ENCODE measurements around the gene ADGRB3. TPM values are rescaled to one million over a fixed set of nuclear protein-coding genes. Genes with fewer than 3 reads are reported as not detected.

Gene ADGRB3
- total and polyA plus RNA-seq, 2 donors (not counting 1 experiment from before 2014, with no cell fraction given), result not detected

- H3K9ac ChIP-seq (ENCODE audit: low read length), result no peak overlapping the region
- CTCF ChIA-PET, result no interaction called here
- H3K9me3 ChIP-seq (ENCODE audit: control extremely low read depth in 1 of 3, control insufficient read depth in 2 of 3, insufficient read depth in 1 of 3, low read length in 2 of 3), result no peaks in the 10 kb centered on the region
- H4K20me1 ChIP-seq (ENCODE audit: control insufficient read depth, insufficient read depth, low read length, poor library complexity, severe bottlenecking), result no peaks in the 10 kb centered on the region
- H3K9me3 Mint-ChIP-seq (ENCODE audit: insufficient read depth), result no peaks in the 10 kb centered on the region
- ATAC-seq (ENCODE audit: low read depth), result no peak
- no peak overlapping the region for H3K4me3 Mint-ChIP-seq
- H3K27ac Mint-ChIP-seq, result no peak overlapping the region
- intact Hi-C loops (cut with micrococcal nuclease), result no loop called here
- no peaks in the 10 kb centered on the region for H3K4me1 Mint-ChIP-seq
- no peak overlapping the region for H3K4me2 ChIP-seq (replicated peaks; ENCODE audit: low read depth, low read length, poor library complexity, severe bottlenecking)
- no peaks in the 10 kb centered on the region for H3K27me3 Mint-ChIP-seq
- H3K79me2 ChIP-seq (ENCODE audit: control insufficient read depth, insufficient read depth, low read length), result no peaks in the 10 kb centered on the region
- no peak for TF ChIP-seq EZH2 (IDR thresholded peaks at IDR 0.05; ENCODE audit: borderline replicate concordance, insufficient read depth, low read depth, low read length, poor library complexity, severe bottlenecking)
- no peak for TF ChIP-seq CTCF (IDR thresholded peaks at IDR 0.05)
- no peaks in the 10 kb centered on the region for H3K36me3 ChIP-seq (replicated peaks in 1 of 2; ENCODE audit: control extremely low read depth in 1 of 2, control insufficient read depth in 1 of 2, extremely low read depth in 1 of 2, insufficient read depth in 2 of 2, low read length in 1 of 2)
- no peak overlapping the region for H3K27ac ChIP-seq (ENCODE audit: low read length in 2 of 2)
- no peak overlapping the region for H2AFZ ChIP-seq (ENCODE audit: insufficient read depth, low read depth, low read length, poor library complexity, severe bottlenecking)
- POLR2A ChIA-PET, result no interaction called here
- H3K4me1 ChIP-seq (ENCODE audit: control insufficient read depth in 2 of 2, insufficient read depth in 2 of 2, low read length in 2 of 2), result no peaks in the 10 kb centered on the region
- H3K4me3 ChIP-seq (ENCODE audit: control extremely low read depth in 1 of 5, extremely low read depth in 1 of 5, insufficient read depth in 1 of 5, low read depth in 2 of 5, low read length in 4 of 5), result no peak overlapping the region
- H3K27me3 ChIP-seq (replicated peaks in 1 of 4; ENCODE audit: control extremely low read depth in 1 of 4, control insufficient read depth in 3 of 4, insufficient read depth in 4 of 4, low read length in 3 of 4), result no peaks in the 10 kb centered on the region
- DNase-seq, result no peak
Observed at GRCh38 chr6:68754681-68755213, 119.7 kb downstream of the ADGRB3 start.

GRCh38 chr6:68756454-68757375 lies 121.6 kb downstream of the ADGRB3 start:
- ATAC-seq (ENCODE audit: low read depth) (no peak), DNase-seq (no peak)
- H3K4me2 ChIP-seq (replicated peaks; ENCODE audit: low read depth, low read length, poor library complexity, severe bottlenecking), result no peak overlapping the region
- no peaks in the 10 kb centered on the region for H3K27me3 ChIP-seq (replicated peaks in 1 of 4; ENCODE audit: control extremely low read depth in 1 of 4, control insufficient read depth in 3 of 4, insufficient read depth in 4 of 4, low read length in 3 of 4)
- no peaks in the 10 kb centered on the region for H3K9me3 ChIP-seq (ENCODE audit: control extremely low read depth in 1 of 3, control insufficient read depth in 2 of 3, insufficient read depth in 1 of 3, low read length in 2 of 3)
- no CpG with 5 or more reads among the region's 5 CpGs for WGBS (ENCODE audit: insufficient coverage)
- no peaks in the 10 kb centered on the region for H3K27me3 Mint-ChIP-seq
- no peaks in the 10 kb centered on the region for H3K4me1 Mint-ChIP-seq
- H3K79me2 ChIP-seq (ENCODE audit: control insufficient read depth, insufficient read depth, low read length), result no peaks in the 10 kb centered on the region
- no peak overlapping the region for H3K27ac Mint-ChIP-seq
- no peak for TF ChIP-seq EZH2 (IDR thresholded peaks at IDR 0.05; ENCODE audit: borderline replicate concordance, insufficient read depth, low read depth, low read length, poor library complexity, severe bottlenecking)
- TF ChIP-seq CTCF (IDR thresholded peaks at IDR 0.05), result no peak
- H3K4me3 Mint-ChIP-seq, result no peak overlapping the region
- no peak overlapping the region for H2AFZ ChIP-seq (ENCODE audit: insufficient read depth, low read depth, low read length, poor library complexity, severe bottlenecking)
- H3K4me3 ChIP-seq (ENCODE audit: control extremely low read depth in 1 of 5, extremely low read depth in 1 of 5, insufficient read depth in 1 of 5, low read depth in 2 of 5, low read length in 4 of 5), result no peak overlapping the region
- intact Hi-C loops (cut with micrococcal nuclease), result no loop called here
- no peaks in the 10 kb centered on the region for H3K4me1 ChIP-seq (ENCODE audit: control insufficient read depth in 2 of 2, insufficient read depth in 2 of 2, low read length in 2 of 2)
- no peak overlapping the region for H3K27ac ChIP-seq (ENCODE audit: low read length in 2 of 2)
- H3K36me3 ChIP-seq (replicated peaks in 1 of 2; ENCODE audit: control extremely low read depth in 1 of 2, control insufficient read depth in 1 of 2, extremely low read depth in 1 of 2, insufficient read depth in 2 of 2, low read length in 1 of 2), result no peaks in the 10 kb centered on the region
- H3K9ac ChIP-seq (ENCODE audit: low read length), result no peak overlapping the region
- no peaks in the 10 kb centered on the region for H4K20me1 ChIP-seq (ENCODE audit: control insufficient read depth, insufficient read depth, low read length, poor library complexity, severe bottlenecking)
- H3K9me3 Mint-ChIP-seq (ENCODE audit: insufficient read depth), result no peaks in the 10 kb centered on the region
- CTCF ChIA-PET, result no interaction called here
- POLR2A ChIA-PET, result no interaction called here
